Lower leg skin (tissue), 4 donors: ENCODE results near the gene TBC1D13. TPM values are rescaled to one million over a fixed set of nuclear protein-coding genes. Genes with fewer than 3 reads are reported as not detected.

Experiments
- DNase-seq, 2 donors: peaks; one replicate each; pipeline ENCODE4 v3.0.0-alpha.2; 2019; ENCODE audit warnings: low spot score in 2 of 2
- H3K4me3 ChIP-seq: fragments of 200-600 bp; sonication (generic); 2 replicates; pipeline ENCODE4 v1.5.1; 2017; ENCODE audit warnings: mild to moderate bottlenecking, low read depth; ENCODE audit not compliant: poor library complexity, severe bottlenecking
- CTCF ChIP-seq, 3 donors: fragments of 450-650 bp; IDR thresholded peaks; one replicate each; pipeline ENCODE4 v1.5.1; 2016; ENCODE audit warnings: antibody characterized with exemption in 3 of 3, mild to moderate bottlenecking in 3 of 3, moderate library complexity in 2 of 3
- POLR2A ChIP-seq, 2 donors: fragments of 450-650 bp; IDR thresholded peaks; one replicate each; pipeline ENCODE4 v1.6.1; 2016 to 2017; ENCODE audit warnings: antibody characterized with exemption in 2 of 2, mild to moderate bottlenecking in 1 of 2, moderate library complexity in 1 of 2
- WGBS, 2 donors: methylation state at CpG; one replicate each; pipeline ENCODE4 v1.1.5; 2018; 5-methylcytosine and 5-hydroxymethylcytosine counted together
- intact Hi-C: fragments of 100-400 bp; cut with DNase I; formaldehyde crosslinking; loops from one replicate; pipeline ENCODE4 v1.15.0; 2023; ENCODE audit warnings: low total_unique reads
- total RNA-seq, 4 donors: library from RNA; depleted of rRNA; stranded (reverse); fragments of >200 nt; gene quantifications; one replicate each; pipeline ENCODE4 v1.1.0, GENCODE V29; 2016

Gene TBC1D13
- total RNA-seq, 4 donors from 2014 or later, result 5.0 to 14.8 (median 12.8) TPM

GRCh38 chr9:128753627-128754026, 33.4 kb upstream of the TBC1D13 start:
- intact Hi-C loops, result no loop called here
- 94% methylated on average over 16 of the region's 16 CpGs for WGBS, 2 donors
- H3K4me3 ChIP-seq, result no peak overlapping the region
- no peak for DNase-seq
- TF ChIP-seq CTCF (IDR thresholded peaks at IDR 0.05), result no peak
- TF ChIP-seq POLR2A (IDR thresholded peaks at IDR 0.05), result no peak

GRCh38 chr9:128757602-128758001, 29.5 kb upstream of the TBC1D13 start:
- no peak for DNase-seq
- no peak overlapping the region for H3K4me3 ChIP-seq
- 69 to 80% methylated on average over 6 of the region's 6 CpGs for WGBS, 2 donors
- TF ChIP-seq POLR2A (IDR thresholded peaks at IDR 0.05) (no peak), CTCF (IDR thresholded peaks at IDR 0.05) (no peak)
- intact Hi-C loops, result no loop called here

- no peak overlapping the region for H3K4me3 ChIP-seq
- TF ChIP-seq POLR2A (IDR thresholded peaks at IDR 0.05), result no peak
- intact Hi-C loops, result no loop called here
- no peak for DNase-seq
- WGBS, 2 donors, result 84 to 86% methylated on average over 9 of the region's 9 CpGs
Observed at GRCh38 chr9:128762671-128763449, 24.2 kb upstream of the TBC1D13 start.

- H3K4me3 ChIP-seq, result no peak overlapping the region
- no peak for TF ChIP-seq CTCF (IDR thresholded peaks at IDR 0.05)
- TF ChIP-seq POLR2A (IDR thresholded peaks at IDR 0.05), result no peak
- intact Hi-C loops, result no loop called here
- WGBS, 2 donors, result 82 to 87% methylated on average over 5 to 6 of the region's 6 CpGs
- no peak for DNase-seq
Observed at GRCh38 chr9:128764361-128764760, 22.7 kb upstream of the TBC1D13 start.

- H3K4me3 ChIP-seq, result no peak overlapping the region
- intact Hi-C loops, result no loop called here
- no peak for DNase-seq
- 67 to 85% methylated on average over 3 of the region's 3 CpGs for WGBS, 2 donors
- TF ChIP-seq POLR2A (IDR thresholded peaks at IDR 0.05) (no peak), CTCF (IDR thresholded peaks at IDR 0.05) (no peak)
Observed at GRCh38 chr9:128765499-128765898, 21.6 kb upstream of the TBC1D13 start.

GRCh38 chr9:128768606-128769005, 18.4 kb upstream of the TBC1D13 start:
- TF ChIP-seq POLR2A (IDR thresholded peaks at IDR 0.05) (no peak), CTCF (IDR thresholded peaks at IDR 0.05) (no peak)
- intact Hi-C loops, result no loop called here
- DNase-seq, result no peak
- 82 to 86% methylated on average over 5 to 6 of the region's 6 CpGs for WGBS, 2 donors
- no peak overlapping the region for H3K4me3 ChIP-seq
